Activated gamma-delta T cell treated with Interleukin-2 at 50 U/mL for 16 hours (primary cell): ENCODE data around the gene PDE1A.

Experiments used
- DNase-seq: peaks from one replicate; pipeline ENCODE4 v3.0.0-alpha.2; 2020

PDE1A gene

GRCh38 chr2:182186132-182186735 lies 240.6 kb downstream of the PDE1A start:
- DNase-seq, result no peak

DNA sequence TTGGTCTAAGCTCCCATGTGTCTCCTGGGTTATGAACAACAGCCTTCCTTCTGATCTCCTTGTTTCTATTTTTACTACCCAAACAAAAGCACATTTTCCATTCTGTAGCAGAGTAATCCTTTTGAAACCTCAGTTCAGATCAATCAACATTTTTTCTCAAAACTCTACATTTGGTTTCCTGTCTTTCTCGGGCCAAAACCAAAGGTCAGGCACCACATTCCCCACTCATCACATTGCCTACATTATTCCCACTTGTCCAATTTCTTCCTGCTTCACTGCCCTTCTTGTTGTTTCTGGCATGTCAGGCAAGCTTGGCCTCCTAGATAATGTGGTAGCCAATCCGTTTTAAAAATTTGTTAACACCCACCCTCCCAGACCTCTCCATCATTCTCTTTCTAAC lies 244.4 kb downstream of the PDE1A start:
- DNase-seq, result no peak

GRCh38 chr2:182181381-182181780 lies 245.5 kb downstream of the PDE1A start:
- no peak for DNase-seq

- no peak for DNase-seq
Measured at GRCh38 chr2:182179176-182179575, 247.7 kb downstream of the PDE1A start.

GRCh38 chr2:182173944-182174622 lies 252.8 kb downstream of the PDE1A start:
- DNase-seq, result no peak

DNA sequence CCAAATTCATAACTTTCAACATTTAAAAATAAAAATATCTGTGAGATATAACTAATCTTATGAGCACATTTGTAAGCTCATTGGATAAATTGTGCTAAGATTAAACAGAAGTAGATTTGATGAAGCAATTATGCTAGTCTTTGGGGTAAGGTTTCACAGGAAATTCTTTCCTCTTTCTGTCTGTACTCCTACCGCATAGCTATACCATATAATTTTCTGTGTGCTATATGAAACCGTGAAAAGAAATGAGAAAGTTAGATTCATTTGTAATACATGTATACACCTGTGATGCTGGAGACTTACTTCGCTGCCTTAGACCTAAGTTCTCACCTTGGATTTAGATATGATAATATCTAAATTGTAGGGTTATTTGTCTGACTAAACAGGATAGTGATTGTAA lies 256.5 kb downstream of the PDE1A start:
- no peak for DNase-seq

GRCh38 chr2:182167882-182168281 lies 259.0 kb downstream of the PDE1A start:
- no peak for DNase-seq

DNA sequence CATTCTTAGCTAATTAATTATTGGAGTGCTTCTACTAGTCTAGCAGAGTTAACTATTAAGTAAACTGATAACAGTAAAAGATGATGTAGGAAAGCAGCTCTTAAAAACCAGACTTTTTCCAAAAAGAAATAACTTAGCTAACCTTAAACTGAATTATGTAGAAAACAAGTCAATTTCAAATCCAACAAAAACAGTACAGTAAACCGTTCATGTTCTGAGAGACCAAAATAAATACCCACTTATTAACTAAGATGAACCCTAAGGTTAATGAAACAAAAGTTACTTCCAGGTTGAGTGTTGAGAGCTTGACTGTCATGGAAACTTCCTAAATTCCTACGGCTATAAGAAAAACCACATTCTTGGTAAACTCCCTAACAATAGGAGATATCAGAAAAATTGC lies 260.0 kb downstream of the PDE1A start:
- DNase-seq, result no peak

- no peak for DNase-seq
Measured at GRCh38 chr2:182166406-182166805, 260.4 kb downstream of the PDE1A start.

- DNase-seq, result no peak
Measured at GRCh38 chr2:182165202-182165601, 261.6 kb downstream of the PDE1A start.

GRCh38 chr2:182164686-182165085 lies 262.1 kb downstream of the PDE1A start:
- no peak for DNase-seq

DNA sequence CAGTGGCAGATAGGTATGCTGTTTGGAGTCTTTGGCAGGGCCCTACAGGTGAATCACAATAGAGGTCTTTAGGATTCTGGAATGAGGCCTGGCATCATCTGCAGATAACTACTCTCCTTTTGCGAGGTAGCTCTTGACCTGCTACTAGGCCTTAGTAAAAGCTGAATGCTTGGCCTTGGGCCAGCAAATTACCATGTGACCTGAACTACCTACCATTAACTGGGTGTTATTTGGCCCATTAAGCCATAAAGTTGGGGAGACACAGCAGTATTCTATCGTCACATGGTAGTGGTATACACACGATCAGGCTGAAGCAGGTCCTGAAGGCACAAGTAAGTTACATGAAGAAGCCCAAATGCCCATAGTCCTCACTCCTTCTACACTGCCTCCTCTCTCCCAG lies 263.0 kb downstream of the PDE1A start:
- DNase-seq, result no peak

GRCh38 chr2:182148344-182148743 lies 278.5 kb downstream of the PDE1A start:
- no peak for DNase-seq

GRCh38 chr2:182144776-182145165 lies 282.1 kb downstream of the PDE1A start:
- no peak for DNase-seq

DNA sequence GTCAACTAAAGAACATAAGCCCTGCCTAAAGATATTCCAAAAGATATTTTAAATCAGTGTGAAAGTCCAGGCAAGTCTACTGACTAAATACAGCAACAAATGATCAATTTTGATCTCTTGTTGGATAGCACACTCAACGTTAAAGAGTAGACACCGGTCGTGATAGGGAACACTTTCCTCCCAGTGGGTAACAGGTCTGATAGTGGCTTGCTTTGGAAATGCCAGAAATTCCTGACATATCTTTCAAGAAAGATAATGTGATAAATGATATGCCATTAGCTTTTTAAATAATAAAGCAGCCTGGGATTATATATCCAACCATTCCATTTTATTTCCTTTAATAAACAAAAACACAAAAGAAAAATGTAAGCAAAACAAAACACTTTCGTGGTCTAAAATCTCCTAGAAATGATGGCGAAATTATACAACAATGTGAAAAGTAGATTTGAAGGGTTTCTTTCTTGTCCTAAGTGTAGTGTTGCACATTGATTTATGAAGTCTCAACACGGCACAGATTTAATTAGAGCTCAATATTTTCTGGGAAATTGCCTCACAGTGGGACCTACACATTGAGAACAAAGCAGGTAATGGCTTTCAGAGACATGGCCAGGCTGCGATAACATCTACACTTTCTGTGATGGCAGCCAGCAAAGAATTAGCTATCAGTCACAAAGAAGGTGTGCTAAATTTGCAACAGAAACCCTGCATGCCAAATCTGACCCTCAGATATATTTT lies 282.6 kb downstream of the PDE1A start:
- no peak for DNase-seq

GRCh38 chr2:182142062-182142461 lies 284.8 kb downstream of the PDE1A start:
- DNase-seq, result no peak

- DNase-seq, result no peak
Measured at GRCh38 chr2:182134201-182134600, 292.6 kb downstream of the PDE1A start.

- no peak for DNase-seq
Measured at GRCh38 chr2:182133195-182133891, 293.5 kb downstream of the PDE1A start.

DNA sequence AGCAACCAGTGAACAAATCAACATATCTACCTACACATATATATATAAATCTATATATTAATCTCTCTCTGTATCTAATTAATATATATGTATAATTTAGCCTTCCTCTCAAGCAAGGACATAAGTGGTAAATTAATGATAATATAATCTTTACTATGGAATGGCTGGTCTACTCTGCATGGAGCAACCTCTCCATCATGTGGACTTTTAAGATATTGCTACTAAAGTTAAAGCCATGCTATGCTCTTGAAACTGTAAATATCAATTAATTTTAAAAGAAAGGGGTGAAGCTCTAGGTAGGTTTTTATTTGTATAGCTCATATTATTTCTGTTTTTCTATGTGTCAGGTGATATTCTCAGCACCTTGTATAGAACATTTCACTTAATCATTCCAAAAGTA lies 294.2 kb downstream of the PDE1A start:
- no peak for DNase-seq

DNA sequence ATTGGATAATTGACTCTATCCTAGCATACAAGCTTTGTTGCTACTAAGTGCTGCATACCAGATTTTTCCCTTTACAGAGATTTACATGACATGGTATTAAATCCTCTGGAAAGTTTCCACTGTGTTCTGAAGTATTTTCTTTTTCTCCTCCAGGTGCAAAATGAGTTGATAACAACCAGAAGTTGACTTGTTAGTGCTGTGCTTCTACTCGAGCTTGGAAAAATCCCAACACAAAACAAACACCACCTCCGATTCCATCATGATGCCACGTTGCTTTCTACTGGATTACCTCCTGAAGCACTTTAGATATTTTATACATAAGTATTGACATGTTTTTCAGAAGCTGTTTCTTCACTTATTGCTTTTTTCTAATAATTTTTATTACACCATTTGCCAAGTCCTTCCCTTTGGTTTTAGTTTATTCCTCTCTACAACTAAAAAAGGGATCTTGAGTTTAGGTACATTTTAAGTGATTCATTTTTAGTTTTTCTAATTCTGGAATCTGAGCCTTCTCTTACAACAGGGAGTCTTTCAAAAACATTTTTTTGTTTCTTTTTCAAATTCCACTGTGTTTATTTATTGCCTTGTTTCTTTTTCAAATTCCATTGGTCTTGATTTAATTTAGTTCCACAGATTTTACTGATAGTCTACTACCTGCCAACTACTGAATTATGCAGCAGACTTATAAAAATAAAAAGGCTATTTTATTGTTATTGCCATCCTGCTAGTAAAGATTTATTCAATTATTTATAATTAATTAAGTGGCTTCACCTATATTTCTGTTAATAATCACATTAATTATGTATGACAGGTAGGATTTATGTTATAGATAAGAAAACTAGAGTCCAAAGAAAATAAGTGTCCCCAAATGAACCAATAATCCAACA lies 297.8 kb downstream of the PDE1A start:
- no peak for DNase-seq

DNA sequence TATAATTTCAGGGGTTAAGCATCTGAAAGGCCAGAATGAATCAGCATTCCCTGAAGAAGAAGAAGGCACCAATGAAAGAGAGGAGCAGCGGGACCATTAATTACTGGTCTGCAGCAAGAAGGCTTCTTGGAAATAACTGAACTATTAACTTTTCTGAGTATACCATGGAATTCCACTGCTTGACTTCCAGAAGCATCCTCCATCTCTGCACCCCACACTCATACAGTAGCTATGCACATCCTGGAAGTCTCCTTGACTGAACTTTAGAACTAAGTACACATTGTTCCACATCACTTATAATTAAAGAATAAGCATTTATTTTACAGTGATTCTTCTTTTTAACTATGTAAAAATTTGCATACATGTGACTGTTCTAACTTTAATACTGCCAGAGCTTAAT lies 309.6 kb downstream of the PDE1A start:
- no peak for DNase-seq

- no peak for DNase-seq
Measured at GRCh38 chr2:182116774-182117173, 310.1 kb downstream of the PDE1A start.

- DNase-seq, result no peak
Measured at GRCh38 chr2:182115258-182115657, 311.6 kb downstream of the PDE1A start.
